Retinal pigment epithelial cell (primary cell): ENCODE results near the gene EYS.
A peak's percentile ranks its signal among the peaks of the same experiment; 100 is the strongest.

Experiments
- DNase-seq: peaks from one replicate; pipeline ENCODE4 v3.0.0-alpha.2; 2010; ENCODE audit warnings: low read depth
- H3K4me3 ChIP-seq: 2 replicates; pipeline ENCODE4 v1.5.1; 2011; ENCODE audit warnings: mild to moderate bottlenecking, low read length, control low read depth, moderate library complexity
- TF ChIP-seq, protein P1 (sequence below): conservative IDR thresholded peaks from 2 replicates; pipeline ENCODE4 v1.5.1; 2011; ENCODE audit warnings: low read depth, low read length, control low read depth, inconsistent platforms

Gene EYS

DNA sequence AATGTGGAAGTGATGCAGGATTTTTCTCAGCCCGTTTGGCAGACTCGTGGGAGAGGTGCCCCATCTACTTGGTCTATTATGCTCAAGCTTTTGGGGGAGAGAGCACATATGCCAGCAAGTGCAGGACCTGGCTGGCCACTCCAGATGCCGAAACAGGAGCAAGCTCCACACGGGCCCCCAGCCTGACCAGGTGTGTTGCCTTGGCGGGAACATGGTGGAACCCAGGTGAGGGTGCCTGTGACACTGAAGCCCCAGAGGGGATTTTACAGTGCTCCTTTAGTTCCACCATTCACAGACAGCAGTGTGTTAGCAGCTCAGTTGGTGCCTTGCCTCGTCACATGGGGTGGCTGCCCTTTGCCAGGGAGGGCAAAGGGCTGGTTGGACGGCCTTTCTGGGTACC is 798.9 kb downstream of the EYS start:
- DNase-seq, result no peak
- TF ChIP-seq, protein P1, sequence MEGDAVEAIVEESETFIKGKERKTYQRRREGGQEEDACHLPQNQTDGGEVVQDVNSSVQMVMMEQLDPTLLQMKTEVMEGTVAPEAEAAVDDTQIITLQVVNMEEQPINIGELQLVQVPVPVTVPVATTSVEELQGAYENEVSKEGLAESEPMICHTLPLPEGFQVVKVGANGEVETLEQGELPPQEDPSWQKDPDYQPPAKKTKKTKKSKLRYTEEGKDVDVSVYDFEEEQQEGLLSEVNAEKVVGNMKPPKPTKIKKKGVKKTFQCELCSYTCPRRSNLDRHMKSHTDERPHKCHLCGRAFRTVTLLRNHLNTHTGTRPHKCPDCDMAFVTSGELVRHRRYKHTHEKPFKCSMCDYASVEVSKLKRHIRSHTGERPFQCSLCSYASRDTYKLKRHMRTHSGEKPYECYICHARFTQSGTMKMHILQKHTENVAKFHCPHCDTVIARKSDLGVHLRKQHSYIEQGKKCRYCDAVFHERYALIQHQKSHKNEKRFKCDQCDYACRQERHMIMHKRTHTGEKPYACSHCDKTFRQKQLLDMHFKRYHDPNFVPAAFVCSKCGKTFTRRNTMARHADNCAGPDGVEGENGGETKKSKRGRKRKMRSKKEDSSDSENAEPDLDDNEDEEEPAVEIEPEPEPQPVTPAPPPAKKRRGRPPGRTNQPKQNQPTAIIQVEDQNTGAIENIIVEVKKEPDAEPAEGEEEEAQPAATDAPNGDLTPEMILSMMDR, result no peak
- H3K4me3 ChIP-seq, result no peak overlapping the region

DNA sequence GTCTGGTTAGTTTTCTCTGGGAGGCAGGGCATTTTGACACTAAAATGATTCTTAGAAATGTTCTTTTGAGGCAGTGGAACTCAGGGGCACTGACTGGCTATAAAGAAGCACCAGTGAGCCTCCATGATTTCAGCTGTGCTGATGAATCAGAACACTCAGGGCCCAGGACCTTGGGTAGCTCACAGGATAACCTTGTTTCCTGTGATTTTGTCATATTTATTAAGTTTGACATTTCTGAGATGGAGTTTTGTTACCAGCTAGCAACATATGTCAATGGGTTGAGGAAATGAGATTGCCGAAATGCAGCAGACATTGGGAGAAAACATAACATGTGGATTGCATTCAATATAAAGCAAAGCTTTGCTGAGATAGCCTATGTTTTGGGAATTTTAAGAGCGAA is 802.4 kb downstream of the EYS start:
- TF ChIP-seq, protein P1, result no peak
- DNase-seq, result no peak
- no peak overlapping the region for H3K4me3 ChIP-seq

DNA sequence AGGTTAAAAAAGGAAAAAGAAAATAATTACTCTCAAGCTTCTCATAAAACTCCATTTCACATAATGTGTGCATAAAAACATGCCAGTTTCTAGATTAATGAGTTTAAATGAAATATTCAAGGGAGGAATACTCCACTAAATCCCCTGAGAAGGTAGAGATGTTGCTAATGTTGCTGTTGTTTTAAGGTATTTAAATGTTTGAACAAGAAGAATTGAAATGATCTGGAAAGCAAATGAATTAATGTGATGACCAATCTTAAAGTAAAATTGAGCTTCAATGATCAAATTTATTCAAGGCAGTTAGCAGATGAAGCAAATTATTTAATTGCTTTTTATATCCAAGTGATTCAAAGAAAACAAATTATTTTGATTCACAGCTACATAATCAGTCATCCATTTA is 804.4 kb downstream of the EYS start:
- TF ChIP-seq, protein P1, result no peak

GRCh38 chr6:64896939-64897338 is 810.1 kb downstream of the EYS start:
- no peak for DNase-seq
- H3K4me3 ChIP-seq, result no peak overlapping the region
- TF ChIP-seq, protein P1, result no peak

More for the DNA sequence above, 804.4 kb downstream of the EYS start:
- DNase-seq, result no peak
- H3K4me3 ChIP-seq, result no peak overlapping the region

DNA sequence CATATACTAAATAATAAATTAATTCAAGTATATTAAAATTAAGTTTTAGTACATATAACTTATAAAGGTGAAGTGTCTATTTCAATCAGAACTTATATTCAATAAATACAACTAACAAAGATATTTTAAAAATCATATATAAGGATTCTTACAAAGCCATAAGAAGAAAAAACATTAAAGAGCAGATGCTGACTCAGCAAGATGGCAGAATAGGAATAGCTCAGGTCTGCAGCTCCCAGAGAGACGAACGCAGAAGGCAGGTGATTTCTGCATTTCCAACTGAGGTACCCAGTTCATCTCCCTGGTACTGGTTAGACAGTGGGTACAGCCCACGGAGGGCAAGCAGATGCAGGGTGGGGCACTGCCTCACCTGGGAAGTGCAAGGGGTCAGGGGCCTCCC is 811.1 kb downstream of the EYS start:
- TF ChIP-seq, protein P1, result no peak
- no peak for DNase-seq
- no peak overlapping the region for H3K4me3 ChIP-seq

DNA sequence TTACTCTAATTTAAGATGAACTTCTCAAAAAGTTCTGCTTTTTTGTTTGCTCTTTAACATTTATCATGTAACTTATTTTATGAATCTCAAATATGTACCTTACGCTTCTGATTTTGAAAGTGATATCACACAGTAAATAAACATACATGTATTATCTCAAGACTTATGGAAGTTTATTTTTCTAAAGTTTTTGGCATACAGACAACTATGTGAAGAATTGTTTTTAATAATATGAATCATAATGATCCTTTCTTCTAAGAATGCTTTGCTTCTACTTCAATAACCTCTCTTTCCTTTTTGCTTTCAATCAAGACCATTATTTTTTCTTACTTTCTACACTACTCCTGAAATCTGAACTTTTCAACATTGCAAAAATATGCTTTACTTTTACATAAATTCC is 816.4 kb downstream of the EYS start:
- TF ChIP-seq, protein P1, result no peak
- peak; percentile 39 for DNase-seq
- no peak overlapping the region for H3K4me3 ChIP-seq

- DNase-seq, result no peak
- no peak overlapping the region for H3K4me3 ChIP-seq
- TF ChIP-seq, protein P1, result no peak
Measured at GRCh38 chr6:64889144-64889543, 817.9 kb downstream of the EYS start.
